Neural progenitor cell (in vitro differentiated cells): ENCODE measurements around the gene CCDC73.

ENCODE experiments used
- EZH2phosphoT487 ChIP-seq: fragments of 200-600 bp; sonication (generic); IDR thresholded peaks from 2 replicates; pipeline ENCODE4 v1.6.1; 2017; ENCODE audit warnings: antibody characterized with exemption
- TF ChIP-seq, protein P1 (sequence below): fragments of 200-600 bp; sonication (generic); IDR thresholded peaks from 2 replicates; pipeline ENCODE4 v1.5.1; 2017; ENCODE audit warnings: antibody characterized with exemption, mild to moderate bottlenecking

- no peak for TF ChIP-seq EZH2phosphoT487
- TF ChIP-seq, protein P1, sequence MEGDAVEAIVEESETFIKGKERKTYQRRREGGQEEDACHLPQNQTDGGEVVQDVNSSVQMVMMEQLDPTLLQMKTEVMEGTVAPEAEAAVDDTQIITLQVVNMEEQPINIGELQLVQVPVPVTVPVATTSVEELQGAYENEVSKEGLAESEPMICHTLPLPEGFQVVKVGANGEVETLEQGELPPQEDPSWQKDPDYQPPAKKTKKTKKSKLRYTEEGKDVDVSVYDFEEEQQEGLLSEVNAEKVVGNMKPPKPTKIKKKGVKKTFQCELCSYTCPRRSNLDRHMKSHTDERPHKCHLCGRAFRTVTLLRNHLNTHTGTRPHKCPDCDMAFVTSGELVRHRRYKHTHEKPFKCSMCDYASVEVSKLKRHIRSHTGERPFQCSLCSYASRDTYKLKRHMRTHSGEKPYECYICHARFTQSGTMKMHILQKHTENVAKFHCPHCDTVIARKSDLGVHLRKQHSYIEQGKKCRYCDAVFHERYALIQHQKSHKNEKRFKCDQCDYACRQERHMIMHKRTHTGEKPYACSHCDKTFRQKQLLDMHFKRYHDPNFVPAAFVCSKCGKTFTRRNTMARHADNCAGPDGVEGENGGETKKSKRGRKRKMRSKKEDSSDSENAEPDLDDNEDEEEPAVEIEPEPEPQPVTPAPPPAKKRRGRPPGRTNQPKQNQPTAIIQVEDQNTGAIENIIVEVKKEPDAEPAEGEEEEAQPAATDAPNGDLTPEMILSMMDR: no peak
Measured at GRCh38 chr11:32643526-32643925, 150.9 kb downstream of the CCDC73 start.
